H1 (cell line): ENCODE data around the gene DHPS. TPM values are rescaled to one million over a fixed set of nuclear protein-coding genes. Genes with fewer than 3 reads are reported as not detected.

Experiments
- ATF2 ChIP-seq: IDR thresholded peaks from 2 replicates; pipeline ENCODE4 v1.6.1; 2012; ENCODE audit warnings: low read length, inconsistent platforms
- FOSL1 ChIP-seq: IDR thresholded peaks from 2 replicates; pipeline ENCODE4 v1.6.1; 2011; ENCODE audit warnings: mild to moderate bottlenecking, low read depth, low read length, moderate library complexity; ENCODE audit not compliant: insufficient read depth
- JUN ChIP-seq: IDR thresholded peaks from 2 replicates; pipeline ENCODE4 v1.6.1; 2011; ENCODE audit warnings: low read depth, mild to moderate bottlenecking, improper control_type of control experiment, low read length
- KDM5A ChIP-seq: fragments of 200-600 bp; IDR thresholded peaks from 2 replicates; pipeline ENCODE4 v1.7.1; 2012; ENCODE audit warnings: mild to moderate bottlenecking, low read length, inconsistent platforms, mixed read lengths
- NANOG ChIP-seq: IDR thresholded peaks from 2 replicates; pipeline ENCODE4 v1.6.1; 2011; ENCODE audit warnings: low read length, low read depth, mild to moderate bottlenecking, inconsistent platforms; ENCODE audit not compliant: insufficient read depth, poor library complexity, severe bottlenecking
- RXRA ChIP-seq: IDR thresholded peaks from 2 replicates; pipeline ENCODE4 v1.6.1; 2011; ENCODE audit warnings: low read depth, mild to moderate bottlenecking, low read length, moderate library complexity; ENCODE audit not compliant: insufficient read depth
- SIN3A ChIP-seq, 2 experiments: IDR thresholded peaks in 1 of 2; conservative IDR thresholded peaks in 1 of 2; 2 replicates each; pipeline ENCODE4 v1.6.1; 2011 to 2012; ENCODE audit warnings: low read length in 2 of 2, improper control_type of control experiment in 1 of 2, low read depth in 1 of 2, mild to moderate bottlenecking in 1 of 2
- SP2 ChIP-seq: IDR thresholded peaks from 2 replicates; pipeline ENCODE4 v1.6.1; 2012; ENCODE audit warnings: mild to moderate bottlenecking, low read length, inconsistent platforms
- SP4 ChIP-seq: IDR thresholded peaks from 2 replicates; pipeline ENCODE4 v1.6.1; 2012; ENCODE audit warnings: low read length, inconsistent platforms
- YY1 ChIP-seq: IDR thresholded peaks from 2 replicates; pipeline ENCODE4 v1.6.1; 2011; ENCODE audit warnings: low read depth, mild to moderate bottlenecking, low read length
- polyA plus RNA-seq, 7 experiments: library from polyadenylated mRNA; depleted of rRNA in 3 of 7; stranded (reverse) in 5 of 7; unstranded in 2 of 7; fragments of >200 nt in 5 of 7; fragments of 200-250 nt in 2 of 7; gene quantifications; 1 replicate in 5 of 7; 2 replicates in 1 of 7; 4 replicates in 1 of 7; pipeline versions ENCODE4 v1.2.1 to v1.2.3, GENCODE V29; 2011 to 2013; ENCODE audit warnings: missing spikeins in 2 of 7, mixed read lengths in 2 of 7
- total RNA-seq: library from RNA; stranded (reverse); fragmentation: NEBNext Ultra II Directional; extraction: Animal tissue kit (Norgen Biotek cat#: 25700); gene quantifications from 2 replicates; pipeline ENCODE4 v1.2.1, GENCODE V29; 2021

DHPS gene
- total and polyA plus RNA-seq, 2 of the 8 experiments (the other 6 are each of a cell fraction or from before 2014, with no cell fraction given) = 86.6 to 99.6 TPM

GRCh38 chr19:12664406-12665280 lies 17.0 kb downstream of the DHPS start (continued):
- TF ChIP-seq ATF2 (no peak), RXRA (no peak), JUN (peak; percentile 83), KDM5A (no peak), SP4 (0 out of 2 replicates have a peak, but pooled peaks have one; percentile 82), SP2 (no peak), NANOG (no peak), FOSL1 (no peak), YY1 (no peak), SIN3A (conservative IDR thresholded peaks at IDR 0.05 in 1 of 2, IDR thresholded peaks at IDR 0.05 in 1 of 2; ENCODE audit: low read depth in 1 of 2, low read length in 2 of 2) (no peak)
